GOT3 (cell line): ENCODE measurements around the gene LRFN4.
"Not testable (repeated sequence)": the region's sequence is repeated elsewhere in the genome, so short reads cannot be mapped to it uniquely, and the experiment has no call there.

Source experiments
- DNase-seq: peaks from one replicate; lab custom pipeline; 2025; ENCODE audit warnings: mixed read lengths; lab: John Stamatoyannopoulos, UW

The LRFN4 gene

DNA sequence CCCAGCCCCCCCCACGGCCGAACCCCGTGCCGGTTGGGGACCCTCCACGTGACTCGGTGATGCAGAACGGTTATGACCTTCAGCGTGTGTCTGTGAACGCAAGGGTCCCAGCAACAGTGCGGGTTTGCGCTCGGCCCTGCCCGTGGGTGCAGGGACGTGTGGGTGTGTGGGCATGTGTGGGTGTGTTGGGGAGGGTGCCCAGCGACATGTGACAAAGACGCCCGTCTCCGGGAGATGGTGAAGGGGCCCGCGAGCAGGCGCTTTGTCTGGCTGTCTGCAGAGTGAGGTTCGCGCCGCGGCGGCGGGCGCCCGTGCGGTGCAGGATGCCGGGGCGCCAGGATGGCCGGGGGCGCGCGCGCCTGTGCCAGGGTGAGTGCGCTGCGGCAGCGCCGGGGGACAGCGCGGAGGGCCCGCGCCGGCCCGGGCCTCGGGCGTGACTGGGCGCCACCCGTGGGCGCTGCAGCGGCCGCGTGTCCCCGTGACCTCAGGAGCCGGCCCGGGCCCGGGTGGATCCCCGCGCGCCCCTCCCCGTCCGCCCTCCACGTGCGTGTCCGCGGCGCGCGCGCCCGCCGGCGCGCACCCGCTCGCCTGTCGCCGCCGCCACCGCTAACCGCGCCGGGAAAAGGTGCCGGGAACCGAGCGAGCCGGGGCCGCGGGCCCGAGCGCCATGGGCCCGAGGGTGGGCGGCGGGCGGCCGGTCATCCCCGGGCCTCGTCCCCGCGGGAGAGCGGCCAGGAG is at the start of gene LRFN4:
Gene LRFN4, plus strand, starts transcription at position 569 of the 738 bp plus-strand sequence. CDS start 681 bp downstream, outside the sequence.
- no peak for DNase-seq

DNA sequence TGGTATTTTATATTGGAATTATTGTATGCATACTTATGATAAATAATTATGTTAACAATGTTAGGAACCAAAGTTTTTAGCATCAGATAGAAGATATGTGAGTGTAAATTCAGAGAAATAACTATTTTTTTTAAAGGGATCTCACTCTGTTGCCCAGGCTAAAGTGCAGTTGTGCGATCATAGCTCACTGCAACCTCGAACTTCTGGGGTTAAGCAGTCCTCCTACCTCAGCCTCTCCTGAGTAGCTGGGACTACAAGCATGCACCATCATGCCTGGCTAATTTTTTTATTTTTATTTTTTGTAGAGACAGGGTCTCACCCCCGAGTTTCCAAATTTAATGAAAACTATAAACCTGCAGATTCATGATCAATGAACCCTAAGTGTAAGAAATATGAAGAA is 47.3 kb upstream of the LRFN4 start:
- DNase-seq = no peak

GRCh38 chr11:66810576-66811185 is 46.2 kb upstream of the LRFN4 start:
- no peak for DNase-seq

DNA sequence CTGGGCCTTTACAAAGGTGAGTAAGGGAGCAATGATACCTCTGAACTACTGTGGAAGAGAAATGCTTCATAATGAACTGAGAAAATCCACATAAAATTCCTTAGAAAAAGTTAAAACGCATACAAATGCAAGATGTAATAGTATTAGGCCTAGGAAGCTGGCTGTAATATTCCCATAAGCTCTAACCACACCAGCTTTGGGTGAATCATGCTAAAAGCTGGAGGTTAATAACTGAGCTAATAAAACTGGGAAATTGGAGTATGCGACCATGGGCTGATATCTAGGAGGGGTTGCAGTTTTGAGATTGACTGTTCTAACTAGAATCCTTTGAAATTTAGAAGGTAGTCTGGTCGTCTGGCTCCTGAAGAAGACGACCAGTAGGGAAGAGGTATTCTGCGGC is 42.2 kb upstream of the LRFN4 start:
- no peak for DNase-seq

DNA sequence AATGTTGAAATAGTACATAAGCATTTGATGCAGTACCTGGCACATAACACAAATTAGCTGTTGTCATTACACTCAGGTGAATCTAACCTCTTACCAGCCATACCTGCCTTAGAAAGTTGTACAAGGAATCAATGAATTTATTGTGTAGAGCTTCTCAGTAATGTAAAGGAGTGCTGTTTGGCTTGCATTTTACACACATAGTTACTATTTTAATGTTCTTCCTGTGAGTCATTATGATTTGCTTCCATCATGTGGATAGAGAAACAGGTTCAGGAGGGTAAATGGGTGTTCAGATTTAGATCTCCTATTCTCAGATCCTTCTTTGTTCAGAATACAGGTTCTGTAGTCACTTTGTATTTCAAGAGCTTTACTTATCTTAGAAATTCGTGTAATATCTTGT is 41.2 kb upstream of the LRFN4 start:
- no peak for DNase-seq

- DNase-seq = no peak
These were observed 38.5 kb upstream of the LRFN4 start for GRCh38 chr11:66818231-66818955.

DNA sequence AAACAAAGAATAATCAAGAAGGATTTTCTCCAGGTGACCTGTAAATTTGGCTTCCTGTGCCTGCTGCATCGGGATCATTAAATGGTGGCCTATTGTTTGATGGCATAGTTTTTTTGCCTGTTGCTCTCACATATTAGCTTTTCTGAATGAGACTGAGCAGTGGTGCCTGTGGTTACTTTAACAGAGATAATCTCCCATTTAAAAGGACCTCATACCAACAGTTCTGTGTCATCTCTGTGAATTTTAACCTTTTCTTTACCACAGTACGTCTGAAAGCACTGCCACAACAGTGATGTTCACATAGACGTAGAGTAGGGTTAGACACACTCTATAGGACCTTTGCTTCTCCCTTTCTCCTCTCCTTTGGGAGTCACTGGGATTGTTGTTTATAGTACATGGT is 36.5 kb upstream of the LRFN4 start:
- no peak for DNase-seq

GRCh38 chr11:66820901-66821300 is 36.0 kb upstream of the LRFN4 start:
- no peak for DNase-seq

- no peak for DNase-seq
These were observed 33.2 kb upstream of the LRFN4 start for GRCh38 chr11:66823700-66824099.

- DNase-seq = not testable (repeated sequence)
These were observed 32.3 kb upstream of the LRFN4 start for GRCh38 chr11:66824573-66824972.

- DNase-seq = no peak
These were observed 22.4 kb upstream of the LRFN4 start for GRCh38 chr11:66834539-66834845.

GRCh38 chr11:66834943-66835342 is 21.9 kb upstream of the LRFN4 start:
- DNase-seq = no peak

GRCh38 chr11:66835768-66836405 is 21.0 kb upstream of the LRFN4 start:
- DNase-seq = no peak

DNA sequence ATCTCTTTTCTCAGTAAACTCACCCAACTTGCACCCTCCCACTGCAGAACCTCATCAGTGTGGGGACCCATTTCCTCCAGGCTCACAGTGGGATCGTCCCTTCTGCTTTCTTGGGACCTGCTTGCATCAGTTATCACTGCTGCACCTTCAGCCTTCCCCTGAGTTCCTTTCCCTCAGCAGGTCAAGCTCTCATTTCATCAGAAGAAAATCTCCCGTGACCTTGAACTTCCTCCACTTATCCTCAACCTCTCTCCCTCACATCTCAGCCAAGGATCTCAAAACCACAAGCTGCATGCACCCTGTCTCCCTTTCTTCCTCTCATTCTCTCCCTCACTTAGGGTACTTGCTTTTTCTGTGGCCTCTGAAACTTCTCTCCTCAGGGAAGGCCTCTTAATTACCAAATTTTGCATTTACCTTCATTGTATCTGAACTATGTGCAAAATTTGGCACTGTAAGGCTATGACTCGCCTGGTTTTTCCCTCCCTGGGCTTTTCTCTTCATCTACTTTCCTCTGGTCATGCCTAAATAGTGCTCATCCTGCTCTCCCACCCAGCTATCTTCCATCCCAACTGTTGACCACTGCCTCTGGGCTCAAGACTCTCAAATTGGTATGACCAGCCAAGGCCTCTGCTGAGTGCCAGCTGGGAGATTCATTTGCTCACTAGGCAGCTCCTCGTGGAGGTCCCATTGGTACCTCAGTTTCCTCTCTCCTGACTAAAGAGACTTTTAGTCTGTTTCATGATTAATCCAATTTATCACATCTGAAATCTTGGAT is 16.4 kb upstream of the LRFN4 start:
- no peak for DNase-seq

GRCh38 chr11:66841861-66842260 is 15.0 kb upstream of the LRFN4 start:
- no peak for DNase-seq

DNA sequence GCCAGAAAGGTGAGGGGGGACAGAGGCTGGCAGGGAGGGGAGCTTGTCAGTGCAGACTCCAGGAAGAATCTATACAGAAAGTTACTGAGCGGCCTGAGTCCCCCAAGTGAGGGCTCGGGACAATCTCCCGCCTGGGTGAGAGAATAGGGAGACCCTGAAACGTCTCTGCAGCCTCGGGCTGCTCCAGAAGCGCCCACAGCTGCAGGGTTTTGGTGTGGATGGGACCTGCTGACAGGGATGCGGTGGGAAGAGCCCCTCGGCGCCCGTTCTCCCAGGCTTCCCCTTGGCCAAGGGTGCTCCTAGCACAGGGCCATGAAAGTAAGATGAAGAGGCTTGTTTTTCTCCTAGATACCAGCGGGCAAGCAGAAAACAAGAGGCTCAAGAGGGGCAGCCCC is 14.4 kb upstream of the LRFN4 start:
- no peak for DNase-seq

DNA sequence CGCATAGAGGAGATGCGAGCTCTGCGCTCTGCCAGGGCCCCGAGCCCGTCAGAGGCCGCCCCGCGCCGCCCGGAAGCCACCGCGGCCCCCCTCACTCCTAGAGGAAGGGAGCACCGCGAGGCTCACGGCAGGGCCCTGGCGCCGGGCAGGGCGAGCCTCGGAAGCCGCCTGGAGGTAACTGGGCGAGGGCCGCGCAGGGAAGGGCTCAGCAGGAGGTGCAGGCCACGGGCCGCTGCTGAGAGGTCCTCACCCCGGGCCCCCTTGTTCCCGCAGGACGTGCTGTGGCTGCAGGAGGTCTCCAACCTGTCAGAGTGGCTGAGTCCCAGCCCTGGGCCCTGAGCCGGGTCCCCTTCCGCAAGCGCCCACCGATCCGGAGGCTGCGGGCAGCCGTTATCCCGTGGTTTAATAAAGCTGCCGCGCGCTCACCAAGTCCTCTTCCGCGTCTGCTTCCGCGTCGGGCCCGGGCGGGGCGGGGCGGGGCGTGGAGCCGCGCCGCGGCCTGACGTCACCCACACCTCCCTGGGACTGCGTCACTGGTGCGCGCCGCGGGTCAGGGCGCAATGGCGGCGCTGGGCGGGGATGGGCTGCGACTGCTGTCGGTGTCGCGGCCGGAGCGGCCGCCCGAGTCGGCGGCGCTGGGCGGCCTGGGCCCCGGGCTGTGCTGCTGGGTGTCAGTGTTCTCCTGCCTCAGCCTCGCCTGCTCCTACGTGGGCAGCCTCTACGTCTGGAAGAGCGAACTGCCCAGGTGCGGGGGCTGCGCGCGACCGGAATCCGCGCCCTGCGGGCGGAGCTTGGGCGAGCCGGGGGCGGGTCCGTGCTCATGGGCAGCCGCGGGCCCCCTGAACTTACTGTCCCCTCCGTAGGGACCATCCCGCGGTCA is 13.7 kb upstream of the LRFN4 start, which contains the start of gene RCE1:
Gene RCE1, plus strand, starts transcription at position 546 of the 880 bp plus-strand sequence. Its CDS starts 15 bp downstream, at position 561.
- DNase-seq = peak; percentile 57

GRCh38 chr11:66843776-66844495 is 12.9 kb upstream of the LRFN4 start:
- no peak for DNase-seq

- DNase-seq = no peak
These were observed 12.2 kb upstream of the LRFN4 start for GRCh38 chr11:66844496-66845142.
